NCI-H1092 treated with DMSO at 0.1 percent for 48 hours (cell line): ENCODE data around the gene MOCS3.
A peak's percentile ranks its signal among the peaks of the same experiment; 100 is the strongest.

Source experiments
- DNase-seq: peaks from one replicate; lab custom pipeline; 2025; lab: John Stamatoyannopoulos, UW

The MOCS3 gene, protein sequence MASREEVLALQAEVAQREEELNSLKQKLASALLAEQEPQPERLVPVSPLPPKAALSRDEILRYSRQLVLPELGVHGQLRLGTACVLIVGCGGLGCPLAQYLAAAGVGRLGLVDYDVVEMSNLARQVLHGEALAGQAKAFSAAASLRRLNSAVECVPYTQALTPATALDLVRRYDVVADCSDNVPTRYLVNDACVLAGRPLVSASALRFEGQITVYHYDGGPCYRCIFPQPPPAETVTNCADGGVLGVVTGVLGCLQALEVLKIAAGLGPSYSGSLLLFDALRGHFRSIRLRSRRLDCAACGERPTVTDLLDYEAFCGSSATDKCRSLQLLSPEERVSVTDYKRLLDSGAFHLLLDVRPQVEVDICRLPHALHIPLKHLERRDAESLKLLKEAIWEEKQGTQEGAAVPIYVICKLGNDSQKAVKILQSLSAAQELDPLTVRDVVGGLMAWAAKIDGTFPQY

DNA sequence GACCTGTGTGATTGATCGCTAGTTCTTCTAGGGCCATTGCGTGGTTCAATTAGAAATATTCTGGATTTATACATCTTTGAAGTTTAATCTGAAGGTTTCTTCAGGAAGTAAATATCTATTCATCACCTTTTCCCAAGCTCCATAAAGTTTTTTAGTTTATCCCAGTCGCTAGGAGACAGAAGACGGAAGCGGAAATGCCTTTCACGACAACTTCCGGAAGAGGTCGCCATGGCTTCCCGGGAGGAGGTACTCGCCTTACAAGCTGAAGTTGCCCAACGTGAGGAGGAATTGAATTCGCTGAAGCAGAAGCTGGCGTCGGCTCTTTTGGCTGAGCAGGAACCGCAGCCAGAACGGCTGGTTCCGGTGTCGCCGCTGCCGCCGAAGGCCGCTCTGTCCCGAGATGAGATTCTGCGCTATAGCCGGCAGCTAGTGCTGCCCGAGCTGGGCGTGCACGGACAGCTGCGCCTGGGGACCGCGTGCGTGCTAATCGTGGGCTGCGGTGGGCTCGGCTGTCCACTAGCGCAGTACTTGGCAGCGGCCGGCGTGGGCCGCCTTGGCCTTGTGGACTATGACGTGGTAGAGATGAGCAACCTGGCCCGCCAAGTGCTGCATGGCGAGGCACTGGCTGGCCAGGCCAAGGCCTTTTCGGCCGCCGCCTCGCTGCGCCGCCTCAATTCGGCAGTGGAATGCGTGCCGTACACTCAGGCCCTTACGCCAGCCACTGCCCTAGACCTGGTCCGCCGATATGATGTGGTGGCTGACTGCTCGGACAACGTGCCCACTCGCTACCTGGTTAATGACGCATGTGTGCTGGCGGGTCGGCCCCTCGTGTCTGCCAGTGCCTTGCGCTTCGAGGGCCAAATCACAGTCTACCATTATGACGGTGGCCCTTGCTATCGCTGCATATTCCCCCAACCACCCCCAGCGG is at the start of gene MOCS3:
TSS of gene MOCS3 (plus strand) at position 204 of the 928 bp plus-strand sequence. CDS start at position 229, 25 bp downstream.
- peak; percentile 95 for DNase-seq

DNA sequence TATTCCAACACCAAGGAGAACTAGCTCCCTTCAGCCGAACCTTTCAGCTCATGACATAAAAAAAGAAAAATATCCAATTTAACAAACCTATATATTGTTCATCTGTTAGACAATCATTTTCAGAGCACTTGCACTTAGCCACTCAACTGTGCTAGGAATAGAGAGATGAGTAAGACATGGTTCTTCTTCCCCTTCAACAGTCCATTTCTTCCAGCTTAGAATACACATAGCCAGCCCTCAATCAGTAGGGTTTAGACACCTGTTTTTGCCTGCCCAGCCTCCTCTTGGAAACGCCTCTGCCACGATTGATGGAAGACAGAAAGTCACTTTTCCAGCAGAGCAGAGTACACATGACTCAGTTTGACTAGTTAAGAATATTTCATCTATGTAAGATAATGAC is 49.2 kb upstream of the MOCS3 start:
- no peak for DNase-seq

DNA sequence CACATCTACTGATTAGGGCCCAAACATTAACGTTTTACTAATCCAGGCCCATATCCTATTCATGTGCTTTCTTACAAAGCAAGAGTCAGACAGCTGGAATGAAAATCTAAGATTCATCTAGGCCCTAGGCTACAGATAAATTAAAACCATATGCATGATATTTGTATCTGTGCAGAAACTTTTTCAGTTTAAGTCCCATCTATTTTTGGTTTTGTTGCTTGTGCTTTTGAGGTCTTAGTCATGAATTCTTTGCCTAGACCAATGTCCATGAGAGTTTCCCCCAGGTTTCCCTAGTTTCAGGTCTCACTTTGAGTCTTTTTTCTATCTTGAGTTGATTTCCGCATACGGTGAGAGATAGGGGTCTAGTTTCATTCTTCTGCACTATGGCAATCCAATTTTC is 47.6 kb upstream of the MOCS3 start:
- DNase-seq, result no peak

DNA sequence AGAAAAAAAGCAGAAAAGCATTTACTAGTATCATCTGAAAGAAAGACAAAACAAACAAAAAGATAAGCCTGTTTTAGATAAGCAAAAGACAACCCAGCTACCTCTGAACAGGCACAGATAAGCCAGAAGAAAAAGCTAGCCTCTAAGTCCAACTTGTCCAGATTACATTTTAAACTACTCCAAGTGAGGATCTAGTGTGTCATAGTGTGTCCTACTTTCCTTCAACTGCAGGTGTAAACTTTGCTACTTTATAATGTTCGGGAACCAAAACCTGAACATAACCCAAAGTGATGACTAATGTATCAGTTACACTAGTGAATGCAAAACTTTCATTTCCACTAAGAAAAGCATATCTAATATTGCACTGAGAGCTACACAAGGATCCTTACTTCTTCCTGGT is 46.9 kb upstream of the MOCS3 start:
- DNase-seq, result no peak

DNA sequence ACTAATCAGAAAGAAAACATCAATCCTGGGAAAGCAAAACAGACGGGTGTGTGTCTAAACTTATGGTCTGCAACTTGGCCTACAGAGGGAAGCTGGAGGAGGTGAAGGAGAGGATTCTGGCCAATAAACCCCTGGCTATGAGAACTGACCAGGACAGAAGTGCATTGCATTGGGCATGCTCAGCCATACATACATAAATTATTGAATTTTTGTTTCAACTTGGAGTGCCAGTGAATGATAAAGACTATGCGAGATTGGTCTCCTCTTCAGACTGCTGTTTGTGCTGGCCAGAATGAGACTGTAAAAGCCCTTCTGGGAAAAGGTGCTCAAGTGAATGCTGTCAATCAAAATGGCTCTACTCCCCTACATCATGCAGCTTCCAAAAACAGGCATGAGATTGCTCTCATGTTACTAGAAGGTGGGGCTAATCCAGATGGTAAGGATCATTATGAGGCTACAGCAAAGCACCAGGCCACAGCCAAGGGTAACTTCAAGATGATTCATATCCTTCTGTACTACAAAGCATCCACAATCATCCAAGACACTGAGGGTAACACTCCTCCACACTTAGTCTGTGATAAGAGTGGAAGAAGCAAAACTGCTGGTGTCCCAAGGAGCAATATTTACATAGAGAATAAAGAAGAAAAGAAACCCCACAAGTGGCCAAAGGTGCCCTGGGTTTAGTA is 44.8 kb upstream of the MOCS3 start:
- no peak for DNase-seq

DNA sequence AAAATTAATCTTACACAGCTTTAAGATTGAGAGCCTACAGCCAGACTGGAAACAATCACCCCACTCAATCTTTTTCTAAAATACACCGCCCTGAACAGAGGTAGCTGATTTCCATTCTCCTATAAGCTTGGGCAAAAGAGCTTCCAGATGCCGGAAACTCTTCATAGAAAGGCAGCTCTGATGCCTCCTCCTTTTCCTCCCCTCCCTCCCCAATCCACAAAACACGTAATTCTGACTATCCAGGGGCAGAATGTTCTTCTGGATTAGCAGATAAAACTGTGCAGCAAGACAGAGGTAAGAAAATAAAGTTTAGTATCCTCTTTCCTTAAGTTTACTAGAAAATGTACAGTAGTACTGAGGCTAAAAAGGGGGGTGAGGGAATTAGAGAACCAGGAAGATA is 43.2 kb upstream of the MOCS3 start:
- DNase-seq, result no peak

DNA sequence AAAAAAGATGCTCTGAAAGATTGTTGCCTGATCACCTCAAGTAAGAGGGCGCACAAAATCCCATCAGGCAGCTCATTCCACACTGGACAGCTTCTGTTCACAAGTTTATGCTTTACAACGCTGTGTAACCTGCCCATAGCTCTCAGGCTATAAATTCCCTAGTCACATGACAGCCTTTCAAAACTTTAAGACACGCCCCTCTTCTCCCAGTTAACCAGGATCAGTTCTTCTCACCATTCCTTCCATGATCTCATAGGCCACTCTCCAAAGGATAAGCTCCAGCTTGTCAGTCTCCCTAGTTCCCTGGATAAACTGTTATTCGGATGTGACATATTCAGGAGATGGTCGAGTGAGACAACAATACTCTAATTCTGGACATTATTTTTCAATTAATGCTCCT is 42.4 kb upstream of the MOCS3 start:
- no peak for DNase-seq

DNA sequence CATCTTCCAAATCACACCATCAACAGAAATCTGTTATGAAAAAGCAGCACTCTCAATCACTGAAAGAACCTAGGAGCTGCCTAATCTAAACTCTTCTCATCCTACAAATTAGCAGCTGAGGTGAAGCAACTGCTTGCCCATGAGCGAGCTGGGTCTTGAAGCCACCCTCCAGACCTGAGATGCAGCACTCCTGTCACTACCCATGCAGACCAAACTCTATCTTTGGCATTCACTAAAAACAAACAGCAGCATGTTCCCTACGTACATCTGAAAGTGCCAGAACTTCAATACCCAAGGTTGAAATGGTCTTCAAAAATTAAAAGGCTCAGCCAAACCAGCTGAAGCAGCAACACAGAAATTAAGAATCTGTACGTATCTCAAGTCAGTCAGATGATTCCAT is 41.7 kb upstream of the MOCS3 start:
- DNase-seq, result no peak

DNA sequence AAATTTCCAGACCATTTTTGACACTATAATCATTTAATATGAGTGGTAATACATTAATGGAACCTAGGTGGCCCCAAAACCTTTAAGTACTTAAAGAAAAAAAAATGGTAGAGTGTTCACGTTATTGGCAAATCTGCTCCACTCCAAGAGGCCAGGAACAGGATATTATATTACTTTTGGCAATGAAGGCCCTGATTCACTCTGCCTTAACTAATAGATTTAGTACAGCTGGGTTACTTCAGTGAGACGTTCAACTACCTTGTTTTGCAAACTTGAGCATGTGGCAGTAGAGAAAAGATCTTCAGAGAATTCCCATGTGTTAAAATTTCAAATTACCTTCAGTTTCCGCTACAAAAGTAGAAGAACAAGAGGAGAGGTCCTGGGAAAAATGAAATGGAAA is 40.2 kb upstream of the MOCS3 start:
- no peak for DNase-seq

DNA sequence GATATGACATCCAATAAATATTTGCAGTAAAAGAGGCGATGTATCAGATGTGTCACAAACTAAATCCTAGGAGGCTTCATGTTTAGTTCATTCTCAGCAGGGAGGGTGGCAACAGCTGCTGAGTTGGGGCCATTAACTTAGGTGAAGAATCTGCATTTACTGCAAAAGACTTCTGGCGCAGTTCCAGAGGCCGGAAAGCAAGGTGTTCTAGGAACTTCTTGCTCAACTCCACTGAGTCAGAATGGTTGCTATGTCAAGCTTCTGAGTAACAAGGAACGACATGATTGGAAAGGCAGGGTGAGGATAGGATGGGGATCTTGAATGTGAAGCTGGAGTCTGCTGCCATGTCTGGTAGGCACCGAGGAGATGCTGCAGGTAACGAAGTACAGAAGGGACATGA is 39.1 kb upstream of the MOCS3 start:
- no peak for DNase-seq

DNA sequence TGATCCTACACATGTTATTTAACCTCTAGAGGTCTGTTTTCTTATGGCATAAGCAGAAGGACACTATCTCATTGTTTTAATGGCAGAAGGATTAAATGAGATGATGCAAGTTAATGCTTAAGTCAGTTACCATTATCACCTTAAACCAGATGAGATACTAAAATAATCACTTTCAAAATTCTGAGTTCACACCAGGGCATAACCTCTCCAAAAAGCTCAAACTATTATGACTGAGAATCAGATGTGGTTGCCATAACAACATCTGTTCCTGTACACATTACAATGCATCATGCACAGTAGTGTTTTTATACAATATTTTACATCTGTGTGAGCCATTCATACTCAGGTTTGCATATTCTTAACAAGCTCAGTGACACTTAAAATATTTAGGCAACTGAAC is 37.6 kb upstream of the MOCS3 start:
- DNase-seq, result no peak

DNA sequence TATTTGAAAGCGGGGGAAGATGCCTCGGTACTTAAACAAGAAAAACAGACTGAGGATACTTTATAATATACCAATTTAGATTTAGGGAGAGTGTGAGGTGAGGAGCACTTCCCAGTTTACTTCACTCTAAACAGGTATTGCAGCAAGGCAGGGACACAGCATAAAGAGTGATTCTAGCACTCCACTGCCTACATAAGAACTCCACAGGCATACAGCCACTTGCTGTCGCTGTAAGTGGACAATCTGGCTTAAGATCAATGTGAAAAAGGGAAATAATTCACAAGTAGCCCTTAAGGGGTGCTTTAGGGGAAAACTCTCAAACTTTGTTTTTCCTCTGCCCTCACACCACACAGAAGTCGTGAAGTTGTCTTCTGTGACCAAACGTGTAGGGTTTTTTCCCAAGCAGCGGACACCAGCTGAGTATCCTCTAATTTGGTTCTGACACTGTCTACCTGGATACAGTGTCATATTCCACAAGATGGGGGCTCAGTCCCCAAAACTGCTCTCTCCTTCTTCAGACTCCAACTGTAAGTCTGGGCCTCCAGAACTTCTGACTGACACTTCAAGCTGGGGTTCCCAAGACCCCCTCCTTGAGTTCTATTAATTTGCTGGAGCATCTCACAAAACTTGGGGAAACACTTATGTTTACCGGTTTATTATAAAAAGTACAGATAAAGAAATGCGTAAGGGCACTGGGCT is 36.7 kb upstream of the MOCS3 start:
- no peak for DNase-seq

DNA sequence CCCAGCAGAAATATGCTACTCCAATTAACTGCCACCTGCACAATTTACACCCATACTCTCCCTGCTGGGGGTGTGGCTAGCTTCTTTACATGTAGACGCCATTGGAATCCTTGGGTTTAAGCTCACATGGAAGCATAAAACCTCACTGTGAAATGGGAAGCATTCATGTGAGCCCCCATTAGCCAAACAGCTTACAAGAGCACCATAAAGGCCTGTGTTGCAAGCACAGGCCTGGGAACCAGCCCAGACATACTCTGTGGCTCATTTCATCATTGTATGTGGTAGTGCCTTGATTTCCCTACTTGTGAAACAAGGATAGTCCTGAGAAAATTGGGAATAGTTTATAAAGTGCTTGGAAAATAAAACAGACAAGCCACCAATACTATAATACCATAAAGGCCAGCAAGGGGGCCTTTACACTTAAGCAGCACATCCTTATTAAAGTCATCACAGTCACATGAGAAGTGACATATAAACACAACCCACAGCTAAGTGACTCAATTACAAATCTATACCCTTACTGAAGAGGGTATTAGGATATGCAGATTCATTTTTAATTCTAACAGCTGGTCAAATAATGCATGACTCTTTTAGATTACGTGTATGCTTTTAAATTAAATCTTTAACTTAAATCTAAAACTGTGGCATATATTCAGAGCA is 34.2 kb upstream of the MOCS3 start:
- DNase-seq, result no peak

DNA sequence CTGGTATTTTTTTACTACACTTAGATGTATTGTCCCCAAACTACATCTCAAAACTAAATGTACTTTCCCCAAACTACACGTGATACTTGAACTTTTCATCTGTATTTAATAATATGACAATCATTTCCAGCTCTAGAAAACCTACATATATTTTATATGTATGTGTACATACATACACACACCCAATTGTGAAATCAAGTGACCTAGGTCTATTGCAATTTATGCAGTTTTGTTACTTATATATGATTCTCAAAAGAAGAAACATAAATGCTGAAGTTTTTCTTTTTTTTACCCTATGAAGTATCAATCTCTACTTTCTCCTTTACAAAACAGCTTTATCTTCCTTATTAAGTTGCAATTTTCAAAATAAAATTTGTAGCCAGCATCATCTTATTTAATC is 32.1 kb upstream of the MOCS3 start:
- no peak for DNase-seq

DNA sequence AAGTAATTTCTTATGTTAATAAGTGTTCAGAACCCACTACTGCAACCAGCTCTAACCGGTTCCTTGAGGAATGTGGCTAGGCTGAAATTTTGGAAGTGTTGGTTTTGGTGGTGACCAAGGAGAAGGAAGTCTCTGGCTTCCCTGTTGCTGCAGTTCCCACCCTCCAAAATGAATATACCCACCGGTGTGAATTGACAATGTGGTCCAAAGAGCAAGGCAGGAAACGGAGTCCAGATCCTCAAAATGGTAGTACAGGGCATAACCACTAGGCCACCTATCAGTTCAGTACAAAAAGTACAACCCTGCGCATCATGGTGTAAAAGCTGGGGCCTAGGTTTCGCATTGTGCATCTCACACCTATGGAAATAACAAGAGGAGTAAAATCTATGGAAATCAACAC is 30.1 kb upstream of the MOCS3 start:
- DNase-seq, result no peak

DNA sequence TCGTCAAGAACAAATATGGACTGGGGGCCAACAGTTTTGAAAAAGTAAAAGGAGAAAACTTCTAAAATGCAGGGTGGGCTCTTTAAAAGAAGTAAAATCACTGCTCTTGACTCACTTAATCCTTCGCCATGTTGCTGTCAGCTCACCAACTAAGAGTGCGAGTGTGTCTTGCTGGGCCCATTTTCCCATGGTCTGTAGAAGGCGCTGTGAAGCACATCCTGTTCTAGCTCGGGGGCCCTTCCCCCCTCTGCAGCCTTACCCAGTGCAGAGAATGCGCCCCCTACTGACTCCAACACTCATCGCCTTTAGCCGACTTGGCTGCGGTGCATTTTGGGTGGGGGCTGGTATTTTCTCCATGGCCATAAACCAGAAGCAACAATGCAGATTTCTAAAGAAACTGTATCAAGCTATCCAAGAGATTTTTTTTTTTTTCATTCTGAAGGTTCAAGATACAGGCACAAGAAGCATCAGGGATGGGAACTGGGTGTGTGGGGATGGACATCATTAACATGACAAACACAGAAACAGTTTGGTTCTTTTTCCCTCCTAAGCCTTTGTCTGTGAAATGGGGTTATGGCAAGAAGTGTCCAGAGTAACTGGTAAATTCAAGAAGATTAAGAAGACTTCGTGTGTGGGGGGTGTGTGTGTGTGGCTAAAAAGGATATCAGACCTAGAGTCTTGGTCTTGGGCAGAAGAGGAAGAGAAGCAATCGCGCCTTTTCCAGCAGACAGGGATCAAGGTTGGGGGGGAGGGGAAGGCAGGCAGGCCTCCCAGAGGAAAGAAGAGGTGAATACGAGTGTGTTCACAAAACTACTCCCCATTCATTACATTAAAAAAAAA is 29.1 kb upstream of the MOCS3 start:
- DNase-seq, result peak; percentile 82

DNA sequence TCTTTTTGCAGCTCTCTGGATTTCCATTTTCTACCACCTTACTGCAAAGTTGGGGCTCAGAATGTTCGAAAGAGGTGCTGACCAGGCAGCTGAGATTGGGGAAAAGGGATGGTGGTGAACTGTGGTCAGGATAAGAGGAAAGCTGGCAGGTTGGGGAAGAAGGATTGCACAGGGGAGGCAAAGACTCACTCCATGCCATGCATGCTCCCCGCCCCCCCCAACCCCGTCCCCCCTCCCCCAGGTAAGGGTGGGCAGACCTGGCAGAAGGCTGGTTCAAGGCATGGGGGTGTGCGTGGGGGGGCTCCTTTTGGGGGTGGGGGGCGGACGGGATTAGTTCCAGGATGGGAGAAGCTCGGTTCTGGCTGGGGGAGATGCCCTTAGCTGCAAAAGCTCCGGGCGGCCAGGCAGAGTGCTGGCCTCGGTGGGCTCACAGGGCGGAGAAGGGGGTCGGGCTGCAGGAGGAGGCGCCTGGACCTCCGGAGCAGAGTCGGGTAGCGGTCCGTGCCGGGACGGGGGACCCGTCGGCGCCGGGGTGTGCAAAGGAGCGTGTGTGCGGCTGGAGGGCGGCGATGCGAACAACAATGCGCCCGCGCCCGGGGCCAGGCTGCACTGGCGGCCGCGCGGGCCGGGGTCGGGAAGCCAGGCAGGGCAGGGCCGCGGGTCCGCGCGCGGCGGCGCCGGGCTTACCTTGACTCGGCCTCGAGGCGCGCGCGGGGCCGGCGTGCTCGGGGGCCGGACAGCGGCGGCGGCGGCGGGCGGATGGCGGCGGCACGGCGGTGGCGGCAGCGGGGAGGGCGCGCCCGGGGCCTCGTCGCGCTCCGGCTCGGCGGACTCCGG is 28.3 kb upstream of the MOCS3 start:
- peak; percentile 45 for DNase-seq

DNA sequence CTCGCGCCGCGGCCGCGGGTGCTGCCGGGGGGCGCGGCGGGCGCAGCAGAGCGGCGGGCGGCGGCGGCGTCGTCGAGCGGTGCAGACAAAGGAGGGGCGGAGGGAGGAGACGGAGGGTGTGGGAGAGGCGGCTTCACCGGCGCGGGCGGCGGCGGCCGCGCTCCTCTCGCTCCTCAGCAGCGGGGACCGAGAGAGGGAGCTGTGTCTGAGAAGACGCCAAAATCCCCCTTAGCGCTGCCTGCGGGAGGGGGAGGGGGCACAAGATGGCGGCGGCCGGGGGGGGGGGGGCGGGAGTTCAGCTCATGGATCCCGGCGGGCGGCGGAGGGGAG is 27.7 kb upstream of the MOCS3 start:
- no peak for DNase-seq

DNA sequence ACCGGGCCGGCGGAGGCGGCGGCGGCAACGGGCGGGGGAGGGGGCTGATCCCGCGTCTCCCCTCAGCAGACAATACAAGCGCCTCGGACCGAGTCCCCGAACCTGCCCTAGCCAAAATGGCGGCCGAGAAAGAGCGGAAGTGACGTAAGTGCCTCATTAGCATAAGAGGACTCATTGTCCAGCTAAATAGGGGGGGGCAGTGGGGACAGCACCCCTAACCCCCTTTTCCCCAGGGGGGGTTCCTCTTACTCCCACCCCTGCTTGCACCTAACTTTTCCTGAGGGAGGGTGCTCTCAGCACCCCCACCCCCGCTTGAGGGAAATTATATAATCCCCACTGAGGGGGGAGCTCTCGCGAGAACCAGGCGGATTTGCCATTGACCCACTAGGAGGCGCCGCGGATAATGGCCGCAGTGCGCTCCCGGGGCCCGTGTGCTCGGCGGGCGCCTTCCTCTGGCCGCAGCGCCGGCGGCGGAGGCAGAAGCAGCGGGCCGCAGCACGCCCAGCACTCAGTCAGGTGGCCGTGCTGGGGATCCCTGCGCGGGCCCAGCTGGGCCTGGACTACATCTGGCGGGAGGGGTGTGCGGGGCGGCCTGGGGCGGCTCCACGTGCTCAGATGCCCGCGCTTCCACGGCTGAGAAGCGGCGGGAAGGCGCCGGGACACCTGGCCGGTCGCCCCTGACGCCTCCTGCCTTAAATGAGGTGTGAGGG is 27.2 kb upstream of the MOCS3 start, which contains the start of gene ADNP:
TSS of gene ADNP (minus strand) at position 132 of the 710 bp plus-strand sequence. CDS start 27,441 bp downstream, outside the sequence.
- peak; percentile 96 for DNase-seq
